NOMO-1 treated with DMSO at 0.1 percent for 48 hours (cell line): ENCODE data around the gene FERMT2.

Source experiments
- DNase-seq: peaks from one replicate; lab custom pipeline; 2025; ENCODE audit not compliant: unreplicated experiment; lab: John Stamatoyannopoulos, UW

Gene FERMT2

DNA sequence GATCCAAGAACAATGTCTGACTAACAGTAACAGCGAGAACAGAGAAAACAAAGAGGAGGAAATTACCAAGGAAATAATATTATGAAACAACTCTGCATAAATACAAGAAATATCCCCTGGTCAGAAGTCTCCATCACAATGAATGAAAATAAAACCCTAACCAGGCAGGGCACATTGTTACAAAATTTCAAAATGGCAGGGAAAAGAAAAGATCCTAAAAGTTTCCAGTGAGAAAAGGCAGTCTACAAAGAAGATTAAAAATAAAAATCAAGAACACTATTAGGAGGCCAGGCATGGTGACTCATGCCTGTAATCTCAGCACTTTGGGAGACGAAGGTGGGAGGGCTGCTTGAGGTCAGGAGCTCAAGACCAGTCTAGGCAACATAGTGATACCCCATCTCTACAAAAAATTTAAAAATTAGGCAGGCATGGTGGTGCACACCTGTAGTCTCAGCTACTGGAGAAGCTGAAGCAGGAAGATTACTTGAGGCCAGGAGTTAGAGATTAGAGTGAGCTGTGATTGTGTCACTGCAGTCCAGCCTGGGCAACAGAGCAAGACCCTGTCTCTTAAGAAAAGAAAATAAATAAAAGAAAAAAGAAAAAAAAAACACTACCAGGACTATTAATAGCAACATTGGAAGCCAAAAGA, 47.8 kb downstream of the FERMT2 start:
- DNase-seq = no peak

DNA sequence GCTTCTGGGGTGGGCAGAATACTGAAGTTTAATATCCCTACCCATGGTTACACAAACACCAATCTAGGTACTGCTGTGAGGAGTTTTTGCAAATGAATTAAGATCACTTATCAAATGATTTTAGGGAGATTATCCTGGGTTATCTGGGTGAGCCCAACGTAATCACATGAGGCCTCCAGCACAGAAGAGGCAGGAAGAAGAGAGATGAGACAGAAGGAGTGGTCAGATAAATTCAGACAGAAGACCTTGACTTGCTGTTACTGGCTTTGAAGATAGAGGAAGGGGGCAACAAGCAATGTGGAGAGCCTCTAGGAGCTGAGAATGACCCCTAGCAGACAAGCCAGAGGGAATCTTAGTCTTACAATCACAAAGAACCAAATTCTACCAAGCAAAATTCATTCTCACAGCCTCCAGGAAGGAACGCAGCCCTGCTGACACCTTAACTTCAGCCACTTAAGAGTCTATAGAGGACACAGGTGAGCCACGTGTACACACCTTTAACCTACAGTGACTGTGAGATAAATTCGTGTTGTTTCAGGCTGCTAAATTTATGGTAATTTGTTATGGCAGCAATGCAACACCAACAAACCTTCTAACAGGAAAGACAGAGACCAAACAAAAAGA, 49.4 kb downstream of the FERMT2 start:
- no peak for DNase-seq

DNA sequence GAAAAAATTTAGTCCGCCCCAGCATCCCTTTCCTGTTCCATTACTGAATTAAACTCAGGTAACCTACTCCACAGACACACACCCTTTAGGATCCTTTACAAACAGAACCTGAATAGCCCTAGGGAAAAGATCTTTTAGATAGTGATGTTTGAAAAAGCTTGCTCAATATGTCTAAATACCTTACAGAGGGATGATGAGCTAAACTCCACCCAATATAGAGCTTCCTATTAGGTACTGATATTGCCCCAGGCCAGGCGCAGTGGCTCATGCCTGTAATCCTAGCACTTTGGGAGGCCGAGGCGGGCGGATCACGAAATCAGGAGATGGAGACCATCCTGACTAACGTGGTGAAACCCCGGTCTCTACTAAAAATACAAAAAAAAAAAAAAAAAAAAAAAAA, 50.1 kb downstream of the FERMT2 start:
- DNase-seq = no peak

DNA sequence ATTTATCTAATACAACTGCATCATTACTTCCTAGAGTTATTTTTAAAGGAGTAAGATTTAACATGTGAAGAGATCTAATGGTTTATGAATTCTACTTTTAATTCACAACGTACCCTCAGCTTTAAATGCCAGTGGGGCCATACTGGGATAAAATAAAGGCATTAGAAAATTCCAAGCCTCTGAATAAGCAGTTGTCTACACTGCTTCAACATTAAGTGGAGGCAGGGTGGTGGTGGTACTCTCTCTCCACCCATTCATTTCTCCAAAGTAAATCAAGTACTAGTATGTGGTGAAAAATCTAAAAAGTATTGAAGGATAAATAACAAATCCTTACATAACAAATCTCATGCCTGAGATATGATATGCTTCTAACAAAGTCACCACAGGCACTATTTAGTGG, 52.4 kb downstream of the FERMT2 start:
- DNase-seq = no peak

DNA sequence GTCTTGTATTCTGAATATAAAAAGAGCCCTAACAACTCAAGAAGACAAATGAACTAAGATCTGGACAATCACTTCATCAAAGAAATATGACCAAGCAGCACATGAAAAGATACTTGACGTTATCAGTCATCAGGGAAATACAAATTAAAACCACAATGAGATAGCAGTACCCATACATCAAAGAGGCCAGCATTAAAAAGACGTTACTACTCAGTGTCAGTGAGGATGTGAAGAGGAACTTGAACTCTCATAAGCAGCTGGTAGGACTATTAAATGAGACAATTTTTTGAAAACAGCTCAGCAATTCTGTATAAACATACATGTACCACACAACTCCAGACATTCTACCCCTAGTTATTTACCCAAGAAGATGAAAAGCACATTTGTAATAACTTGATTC, 55.9 kb downstream of the FERMT2 start:
- peak; percentile 5 for DNase-seq

DNA sequence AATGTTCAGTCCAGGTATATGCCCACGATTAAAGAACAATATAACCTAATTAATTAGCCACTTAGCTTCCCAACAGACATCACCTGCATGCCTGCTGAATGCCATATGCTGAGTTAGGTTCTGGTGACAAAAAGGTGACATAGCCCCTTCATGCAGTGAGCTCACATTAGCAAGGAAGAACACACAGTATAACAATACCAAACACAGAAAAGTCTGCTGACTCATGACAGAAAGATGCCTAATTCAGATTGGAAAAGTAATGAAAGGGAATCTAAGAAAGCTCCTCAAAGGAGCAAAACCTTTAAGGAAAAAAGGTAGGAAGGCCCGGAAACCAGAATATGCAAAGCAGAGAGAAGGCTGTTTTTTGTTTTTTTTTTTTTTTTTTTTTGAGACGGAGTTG, 59.0 kb downstream of the FERMT2 start:
- no peak for DNase-seq

DNA sequence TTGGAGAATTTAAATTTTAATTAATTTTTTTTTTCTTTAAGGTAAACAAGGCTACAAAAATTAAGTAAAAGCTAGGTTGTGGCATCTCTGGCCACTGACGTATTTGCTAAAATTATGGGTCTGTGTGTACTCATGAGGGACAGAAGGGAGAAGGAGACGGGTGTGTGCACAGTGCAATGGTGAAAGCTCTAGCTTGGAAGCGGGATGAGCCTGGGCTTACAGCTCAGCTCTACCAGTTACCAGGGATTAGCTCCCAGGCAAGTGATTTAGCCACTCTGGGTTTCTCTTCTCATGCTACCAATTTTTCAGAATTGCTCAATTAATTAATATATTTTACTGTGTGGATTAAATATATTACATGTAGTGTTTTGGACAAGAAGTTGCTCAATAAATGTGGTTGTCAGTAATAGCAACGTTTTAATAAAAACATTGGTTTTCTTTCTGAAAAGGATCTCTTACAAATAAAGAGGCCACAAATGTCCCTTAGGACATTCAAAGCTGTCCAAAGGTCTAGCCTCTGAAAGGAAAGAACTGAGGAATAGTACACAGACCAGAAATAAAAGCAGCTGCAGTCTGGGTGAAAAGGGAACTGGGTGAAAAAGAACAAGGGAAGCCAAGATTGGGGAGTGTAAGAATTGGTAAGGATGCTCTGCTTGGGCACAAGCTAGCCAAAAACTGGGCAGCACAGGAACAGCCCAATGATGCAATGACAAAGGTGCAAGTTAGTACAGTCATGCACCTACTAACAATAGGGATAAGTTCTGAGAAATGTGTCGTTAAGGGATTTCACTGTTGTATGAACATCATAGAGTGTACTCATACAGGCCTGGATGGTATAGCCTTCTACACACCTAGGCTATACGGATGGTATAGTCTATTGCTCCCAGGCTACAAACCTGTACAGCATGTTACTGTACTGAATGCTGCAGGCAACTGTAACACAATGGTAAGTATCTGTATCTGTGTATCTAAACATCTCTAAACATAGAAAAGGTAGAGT, 61.7 kb downstream of the FERMT2 start:
- DNase-seq = no peak

DNA sequence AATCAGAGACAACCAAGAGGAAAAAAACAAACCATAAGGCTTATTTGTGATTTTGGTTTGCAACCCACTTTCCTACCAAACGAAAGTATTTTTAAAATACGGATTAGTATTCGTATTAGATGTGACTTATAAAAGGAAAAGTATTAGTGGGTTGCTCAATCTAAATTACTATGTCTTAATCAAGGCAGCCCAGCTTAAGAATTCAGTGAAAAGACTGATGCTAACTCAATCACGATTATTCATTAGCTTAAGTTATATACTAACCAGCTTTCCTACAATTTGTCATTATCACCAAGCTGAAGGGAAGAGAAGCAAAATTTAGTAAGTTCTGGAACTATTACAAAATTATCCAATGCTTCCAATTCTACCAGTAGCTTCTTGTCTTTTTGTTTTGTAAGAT, 62.7 kb downstream of the FERMT2 start:
- no peak for DNase-seq

DNA sequence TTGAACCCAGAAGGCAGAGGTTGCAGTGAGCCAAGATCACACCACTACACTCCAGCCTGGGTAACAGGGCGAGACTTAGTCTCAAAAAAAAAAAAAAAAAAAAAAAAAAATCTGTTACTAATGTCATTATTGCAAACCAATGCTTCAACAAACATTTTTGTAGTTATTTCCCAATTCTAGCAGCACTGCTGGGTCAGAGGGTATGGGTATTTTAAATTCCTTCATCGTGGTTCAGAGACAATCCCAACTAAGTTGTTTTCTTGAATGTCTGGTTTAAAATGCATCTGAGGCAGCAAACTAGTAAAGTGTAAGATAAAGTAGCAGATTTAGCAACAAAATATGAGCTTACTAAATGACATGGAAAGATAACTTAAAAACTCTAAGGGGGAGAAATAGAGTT, 65.6 kb downstream of the FERMT2 start:
- DNase-seq = no peak

DNA sequence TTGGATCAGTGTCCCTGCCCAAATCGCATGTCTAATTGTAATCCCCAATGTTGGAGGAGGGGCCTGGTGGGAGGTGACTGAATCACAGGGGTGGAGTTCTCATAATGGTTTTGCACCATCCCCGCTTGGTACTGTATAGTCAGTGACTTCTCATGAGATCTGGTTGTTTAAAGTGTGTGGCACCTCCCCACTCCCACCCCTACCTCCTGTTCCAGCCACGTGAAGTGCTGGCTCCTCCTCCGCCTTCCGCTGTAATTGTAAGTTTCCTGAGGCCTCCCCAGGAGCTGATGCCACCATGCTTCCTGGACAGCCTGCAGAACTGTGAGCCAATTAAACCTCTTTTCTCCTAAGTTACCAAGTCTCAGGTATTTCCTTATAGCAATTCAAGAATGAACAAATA, 67.2 kb downstream of the FERMT2 start:
- no peak for DNase-seq

DNA sequence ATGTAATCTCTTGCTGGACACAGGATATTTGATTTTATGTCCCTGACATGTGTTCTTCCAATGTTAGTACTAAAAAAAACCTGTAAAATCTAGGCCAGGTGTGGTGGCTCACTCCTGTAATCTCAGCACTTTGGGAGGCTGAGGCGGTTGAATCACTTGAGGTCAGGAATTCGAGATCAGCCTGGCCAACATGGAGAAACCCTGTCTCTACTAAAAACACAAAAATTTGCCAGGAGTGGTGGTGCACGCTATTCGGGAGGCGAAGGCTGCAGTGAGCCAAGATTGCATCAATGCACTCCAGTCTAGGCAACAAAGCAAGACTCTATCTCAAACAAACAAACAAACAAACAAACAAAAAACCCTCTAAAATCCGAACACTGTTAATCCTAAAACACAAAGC, 68.0 kb downstream of the FERMT2 start:
- DNase-seq = no peak

DNA sequence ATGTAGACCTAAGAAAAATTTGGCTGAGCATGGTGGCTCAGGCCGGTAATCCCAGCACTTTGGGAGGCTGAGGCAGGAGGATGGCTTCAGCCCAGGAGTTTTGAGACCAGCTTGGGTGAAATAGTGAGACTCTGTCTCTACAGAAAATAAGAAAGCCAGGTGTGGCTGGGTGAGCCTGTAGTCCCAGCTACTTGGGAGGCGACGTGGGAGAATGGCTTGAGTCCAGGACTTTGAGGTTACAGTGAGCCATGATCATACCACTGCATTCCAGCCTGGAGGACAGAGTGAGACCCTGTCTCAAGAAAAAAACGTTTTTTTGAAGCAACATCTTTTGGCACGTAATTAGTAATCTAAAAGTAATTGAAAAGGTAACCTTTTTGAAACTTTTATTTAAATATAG, 70.9 kb downstream of the FERMT2 start:
- no peak for DNase-seq

DNA sequence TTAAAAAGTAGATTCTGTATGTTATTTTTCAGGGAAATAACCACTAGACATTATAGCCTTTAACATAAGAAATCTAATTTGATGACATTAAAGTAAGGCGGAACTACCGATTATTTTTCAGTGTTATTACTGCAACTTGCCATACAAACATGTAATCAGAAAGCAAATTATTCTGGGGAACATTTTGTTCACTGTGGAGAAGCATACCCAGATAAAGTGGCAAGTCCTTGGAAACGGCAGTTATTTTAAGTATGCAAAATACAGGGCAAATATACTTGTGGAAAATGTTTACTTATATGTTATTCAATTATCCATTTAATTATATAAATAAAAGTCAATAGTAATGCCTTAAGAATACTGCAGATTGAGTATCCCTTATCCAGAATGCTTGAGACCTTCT, 71.9 kb downstream of the FERMT2 start:
- no peak for DNase-seq

DNA sequence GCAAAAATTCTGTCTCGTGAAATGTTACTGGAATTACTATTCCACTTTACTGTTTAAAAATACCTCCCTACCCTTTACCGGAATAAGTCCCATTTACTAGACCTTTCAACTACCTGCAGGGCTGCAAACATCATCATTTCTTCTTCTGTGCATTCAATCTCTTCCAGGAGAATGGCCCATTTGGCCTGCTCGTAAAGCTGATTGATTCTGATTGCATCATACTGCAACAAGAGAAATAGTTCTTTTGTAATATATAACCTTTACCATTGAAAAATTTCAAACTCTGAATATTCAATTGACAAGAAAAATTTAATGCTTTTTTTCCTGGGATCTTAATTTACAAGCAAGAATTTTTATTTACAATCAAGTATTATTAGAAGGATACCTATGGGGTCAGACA, 72.4 kb downstream of the FERMT2 start:
- DNase-seq = no peak

DNA sequence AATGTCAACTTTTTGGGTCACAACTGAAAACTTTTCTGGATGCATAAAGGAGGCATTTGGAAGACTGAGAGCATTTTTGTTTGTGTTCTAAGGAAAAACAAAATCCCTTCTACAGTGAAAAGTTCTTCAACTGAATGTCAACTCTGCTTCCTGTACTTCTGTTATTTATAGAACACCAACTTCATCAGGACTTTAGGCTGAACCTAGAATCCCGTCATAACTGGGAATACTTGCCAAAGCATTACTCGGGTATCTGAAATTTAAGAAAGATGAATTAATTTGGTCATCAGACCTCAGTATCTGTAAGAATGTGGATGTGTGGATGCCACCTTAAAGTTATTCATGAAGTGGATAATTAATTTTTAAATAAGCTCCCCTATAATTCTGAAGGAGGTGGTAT, 73.2 kb downstream of the FERMT2 start:
- no peak for DNase-seq

DNA sequence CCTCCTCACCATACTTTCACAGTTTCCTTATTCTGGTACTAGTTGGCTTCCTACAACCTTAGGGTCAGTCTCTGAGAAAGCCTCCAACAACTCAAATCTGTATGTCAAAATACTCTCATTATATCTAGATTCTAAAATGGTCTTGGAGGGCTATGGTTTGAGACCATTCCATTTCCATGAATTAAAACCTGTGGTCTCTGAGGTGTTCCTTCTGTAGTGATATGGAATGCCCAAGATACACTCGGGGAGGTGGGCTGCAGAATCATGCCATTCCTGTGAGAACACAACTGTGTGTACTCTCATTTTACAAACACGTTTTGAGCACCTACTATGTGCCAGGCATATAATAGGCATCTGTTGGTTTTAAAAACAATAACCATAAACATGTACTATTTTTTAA, 74.0 kb downstream of the FERMT2 start:
- no peak for DNase-seq

DNA sequence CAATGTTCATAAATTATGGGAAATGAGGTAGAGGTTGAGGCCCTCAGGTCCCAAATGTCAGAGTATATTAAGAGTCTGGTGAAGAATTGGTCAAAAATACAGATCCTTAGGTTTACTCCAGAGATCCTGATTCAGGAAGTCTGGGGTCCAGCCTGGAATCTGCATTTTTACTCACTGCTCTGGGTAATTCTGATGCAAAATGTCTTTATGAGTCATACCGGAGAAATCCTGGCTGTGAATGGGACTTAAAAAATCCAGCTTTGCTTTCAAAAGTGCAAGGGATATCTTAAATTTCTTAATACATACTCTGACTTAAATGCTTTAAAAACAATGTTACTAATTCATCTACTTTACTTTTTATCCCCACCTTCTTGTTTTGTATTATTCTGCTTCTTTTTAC, 74.5 kb downstream of the FERMT2 start:
- DNase-seq = no peak

DNA sequence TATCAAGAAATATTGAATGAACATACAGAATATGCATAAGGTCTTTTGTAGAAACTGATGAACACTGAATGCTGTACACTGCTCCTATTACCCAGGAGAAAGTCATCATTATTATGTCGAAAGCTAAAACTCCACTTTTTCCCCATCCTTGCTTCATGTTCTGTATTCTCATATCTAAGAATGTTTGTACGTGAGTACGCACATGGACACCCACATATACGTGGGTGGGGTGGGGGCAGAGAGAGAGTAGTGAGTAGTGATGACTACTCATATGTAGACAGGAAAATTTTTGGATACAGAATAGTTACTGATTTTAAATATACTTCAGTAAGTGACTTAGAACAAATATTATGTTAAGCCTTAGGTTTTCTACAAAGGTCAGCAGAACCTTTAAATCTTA, 75.1 kb downstream of the FERMT2 start:
- DNase-seq = no peak

DNA sequence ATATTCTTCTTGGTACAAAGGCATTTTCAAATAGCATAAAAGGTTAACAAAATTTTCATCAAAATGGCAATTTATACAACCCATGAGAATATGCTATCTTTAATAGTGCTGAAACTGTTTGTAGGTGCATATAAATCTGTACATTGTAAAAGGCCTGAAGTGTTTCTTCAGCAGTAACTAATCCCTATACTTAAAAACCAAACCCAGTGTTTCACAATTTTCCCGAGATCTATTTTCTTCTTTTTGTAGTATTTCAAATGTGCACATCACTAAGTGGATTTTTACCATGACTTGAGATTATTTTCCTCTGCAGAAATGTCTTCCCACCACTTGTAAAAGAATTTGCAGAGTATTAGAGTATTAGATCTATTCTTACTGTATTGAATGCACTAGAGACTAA, 76.5 kb downstream of the FERMT2 start:
- DNase-seq = no peak

DNA sequence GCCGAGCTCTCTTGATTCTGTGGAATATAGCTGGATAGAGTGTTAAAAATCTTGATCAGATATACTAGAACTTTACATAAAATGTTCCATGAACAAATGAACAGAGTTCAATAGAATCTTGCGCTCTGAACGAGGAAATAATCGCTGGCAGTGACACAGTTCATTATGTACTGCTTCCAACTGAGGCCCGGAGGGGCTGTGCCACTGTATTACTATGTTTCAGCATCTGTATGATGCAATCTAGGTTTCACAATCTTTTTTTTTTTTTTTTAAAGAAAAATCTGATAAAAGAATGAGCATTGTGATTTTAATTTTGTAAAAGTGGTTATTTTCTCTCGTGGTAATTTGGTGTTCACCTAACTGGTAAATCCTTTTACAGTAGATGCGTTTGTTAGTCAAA, 77.2 kb downstream of the FERMT2 start:
- peak; percentile 19 for DNase-seq

DNA sequence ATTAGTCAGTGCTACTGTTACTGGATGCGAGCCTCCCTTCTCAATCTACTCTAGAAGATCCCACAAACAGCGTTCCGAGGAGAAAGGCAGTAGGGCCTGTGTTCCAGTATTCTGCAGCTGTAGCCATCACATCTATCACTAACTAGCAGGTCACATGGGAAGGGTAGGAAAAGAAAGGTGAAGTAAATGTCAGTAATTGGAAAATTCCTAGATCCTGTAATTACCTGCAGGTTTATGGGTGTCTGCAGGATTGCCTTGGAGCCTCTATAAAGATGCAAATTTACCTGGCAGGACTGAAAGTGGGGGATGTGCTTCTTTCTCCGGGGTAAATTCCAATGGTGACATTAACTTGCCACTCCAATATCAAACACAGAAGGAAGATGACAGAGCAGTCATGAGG, 77.8 kb downstream of the FERMT2 start:
- DNase-seq = no peak

DNA sequence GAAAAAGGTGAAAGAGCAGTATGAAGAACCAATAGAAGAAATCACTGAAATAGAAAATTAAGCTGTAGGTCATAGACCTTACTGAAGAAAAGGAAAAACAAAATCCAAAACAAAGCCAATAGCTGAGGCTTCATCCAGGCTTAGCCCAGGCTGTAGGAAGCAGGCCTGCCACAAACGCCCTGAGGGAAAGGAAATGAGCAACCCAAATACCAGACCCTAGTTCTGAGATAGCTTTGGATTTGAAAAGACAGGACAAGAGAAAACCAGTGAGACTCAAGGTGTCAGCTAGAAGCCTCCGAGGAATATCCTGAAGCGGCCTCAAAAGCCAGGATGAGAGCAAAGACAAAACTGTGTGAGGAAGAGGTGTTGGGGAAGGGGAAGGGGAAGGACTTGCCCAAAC, 79.2 kb downstream of the FERMT2 start:
- no peak for DNase-seq
